Measurements from ENCODE around the gene FAP.

DNA sequence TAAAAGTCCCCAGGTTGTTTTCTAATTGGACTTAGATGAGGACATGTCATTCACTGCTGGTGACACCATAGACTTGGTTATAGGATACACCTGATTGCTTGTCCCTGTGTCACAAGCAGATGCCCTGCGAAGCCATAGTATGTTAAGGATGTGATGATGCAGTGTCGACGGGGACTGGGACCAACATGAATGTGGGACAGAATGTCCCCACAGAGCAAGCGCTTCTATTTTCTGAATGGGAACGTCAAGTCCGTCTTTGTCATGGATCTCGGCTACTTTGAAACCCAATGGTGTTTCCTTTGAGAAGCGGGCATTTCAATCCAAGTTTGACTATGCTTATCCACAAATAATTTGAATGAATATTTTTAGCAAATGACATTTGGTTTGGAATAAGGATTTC, 93.3 kb downstream of the FAP start:
- TF ChIP-seq POLR2A (IDR thresholded peaks at IDR 0.05; ENCODE audit: low read depth, low read length) (no peak), TAF1 (IDR thresholded peaks at IDR 0.05; ENCODE audit: borderline replicate concordance, low read depth, low read length) (no peak)

Measured in GM12892 (cell line).